Measurements from ENCODE around the gene ERC2.

ERC2 gene

DNA sequence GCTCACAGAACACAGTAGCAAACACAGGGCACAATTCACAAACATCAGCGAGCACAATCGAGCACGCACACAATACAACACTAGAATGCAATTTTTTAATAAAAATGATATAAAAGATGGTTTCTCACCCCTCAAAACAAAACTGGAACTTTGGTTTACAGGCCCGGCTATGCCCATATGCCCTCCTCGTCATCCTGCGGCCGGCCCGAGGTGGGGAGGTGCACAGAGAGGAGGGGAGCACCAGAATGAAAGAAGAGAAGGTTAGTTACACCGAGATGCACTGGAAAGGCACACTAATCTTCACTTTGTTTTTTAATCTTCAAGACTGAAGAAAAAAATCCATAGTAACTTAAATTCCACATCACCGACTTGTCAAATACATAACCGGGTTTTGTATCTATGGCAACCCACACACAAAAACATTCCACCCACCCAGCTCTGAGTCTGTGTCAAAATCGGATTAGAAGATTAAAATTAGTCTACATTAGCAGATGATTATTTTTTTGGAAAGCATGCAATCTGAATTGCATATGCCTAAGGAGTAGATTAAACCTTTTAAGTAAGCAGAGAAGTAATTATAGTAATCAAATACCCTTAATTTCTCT is 784.5 kb downstream of the ERC2 start:
- TF ChIP-seq, protein P1, sequence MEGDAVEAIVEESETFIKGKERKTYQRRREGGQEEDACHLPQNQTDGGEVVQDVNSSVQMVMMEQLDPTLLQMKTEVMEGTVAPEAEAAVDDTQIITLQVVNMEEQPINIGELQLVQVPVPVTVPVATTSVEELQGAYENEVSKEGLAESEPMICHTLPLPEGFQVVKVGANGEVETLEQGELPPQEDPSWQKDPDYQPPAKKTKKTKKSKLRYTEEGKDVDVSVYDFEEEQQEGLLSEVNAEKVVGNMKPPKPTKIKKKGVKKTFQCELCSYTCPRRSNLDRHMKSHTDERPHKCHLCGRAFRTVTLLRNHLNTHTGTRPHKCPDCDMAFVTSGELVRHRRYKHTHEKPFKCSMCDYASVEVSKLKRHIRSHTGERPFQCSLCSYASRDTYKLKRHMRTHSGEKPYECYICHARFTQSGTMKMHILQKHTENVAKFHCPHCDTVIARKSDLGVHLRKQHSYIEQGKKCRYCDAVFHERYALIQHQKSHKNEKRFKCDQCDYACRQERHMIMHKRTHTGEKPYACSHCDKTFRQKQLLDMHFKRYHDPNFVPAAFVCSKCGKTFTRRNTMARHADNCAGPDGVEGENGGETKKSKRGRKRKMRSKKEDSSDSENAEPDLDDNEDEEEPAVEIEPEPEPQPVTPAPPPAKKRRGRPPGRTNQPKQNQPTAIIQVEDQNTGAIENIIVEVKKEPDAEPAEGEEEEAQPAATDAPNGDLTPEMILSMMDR (IDR thresholded peaks at IDR 0.05; ENCODE audit: low read depth, low read length, missing control alignments) = no peak
- no peak overlapping the region for H3K4me3 ChIP-seq (ENCODE audit: low read depth, low read length)
- no peak for DNase-seq (ENCODE audit: low read depth)
- in situ Hi-C loops (cut with HindIII; ENCODE audit: low sequenced_read_pairs) = no loop called here

DNA sequence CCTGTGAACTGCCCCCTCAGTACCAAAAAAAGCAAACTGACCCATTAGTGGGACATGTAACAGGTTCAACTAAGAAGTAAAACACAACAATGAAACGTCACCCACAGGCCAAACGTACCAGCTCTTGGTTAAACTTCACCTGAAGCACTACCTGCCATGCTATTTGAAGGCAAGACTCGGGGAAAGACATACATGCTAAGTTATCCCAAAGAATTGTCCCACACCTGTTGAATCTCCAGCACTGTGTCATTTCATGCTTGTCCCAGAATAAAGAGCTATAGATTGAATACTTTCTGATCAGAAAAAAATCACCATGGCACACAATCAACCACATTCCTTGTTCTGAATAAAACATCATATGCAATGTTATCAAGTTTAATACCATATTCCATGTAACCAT is 785.8 kb downstream of the ERC2 start:
- in situ Hi-C loops (cut with HindIII; ENCODE audit: low sequenced_read_pairs) = no loop called here
- H3K4me3 ChIP-seq (ENCODE audit: low read depth, low read length) = no peak overlapping the region
- no peak for DNase-seq (ENCODE audit: low read depth)
- TF ChIP-seq, protein P1 (IDR thresholded peaks at IDR 0.05; ENCODE audit: low read depth, low read length, missing control alignments) = no peak

DNA sequence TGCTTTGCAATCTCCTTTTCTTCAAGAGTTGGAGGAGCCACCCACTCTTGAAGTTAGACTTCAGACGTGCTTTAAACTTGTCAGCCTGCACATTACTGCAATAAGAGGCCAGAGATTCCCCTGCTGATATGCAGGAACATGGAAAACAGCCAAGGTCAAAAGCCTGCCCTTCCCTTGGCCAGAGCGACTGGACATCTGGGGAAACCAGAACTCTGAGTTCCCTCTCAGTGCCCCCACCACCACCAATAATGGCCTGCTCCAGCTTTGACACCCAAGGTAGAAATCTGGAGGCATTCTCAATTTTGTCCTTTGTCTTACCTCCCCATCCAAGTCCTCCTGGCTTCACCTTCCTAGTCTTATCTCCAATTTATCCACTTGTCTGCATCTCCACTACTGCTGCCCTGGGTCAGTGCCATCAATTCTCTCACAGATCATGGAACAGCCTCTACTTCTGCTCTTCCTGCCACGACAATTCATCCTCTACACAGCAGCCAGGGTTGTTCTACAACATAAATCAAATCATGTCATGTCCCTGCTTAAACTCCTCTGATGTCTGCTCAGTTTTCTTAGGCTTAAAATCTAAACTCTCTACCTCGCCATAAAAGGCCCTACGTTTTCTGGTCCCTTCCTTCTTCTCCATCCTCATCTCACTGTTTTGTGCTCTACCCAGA is 789.6 kb downstream of the ERC2 start:
- TF ChIP-seq, protein P1 (IDR thresholded peaks at IDR 0.05; ENCODE audit: low read depth, low read length, missing control alignments) = no peak
- in situ Hi-C loops (cut with HindIII; ENCODE audit: low sequenced_read_pairs) = no loop called here
- DNase-seq (ENCODE audit: low read depth) = no peak
- no peak overlapping the region for H3K4me3 ChIP-seq (ENCODE audit: low read depth, low read length)

DNA sequence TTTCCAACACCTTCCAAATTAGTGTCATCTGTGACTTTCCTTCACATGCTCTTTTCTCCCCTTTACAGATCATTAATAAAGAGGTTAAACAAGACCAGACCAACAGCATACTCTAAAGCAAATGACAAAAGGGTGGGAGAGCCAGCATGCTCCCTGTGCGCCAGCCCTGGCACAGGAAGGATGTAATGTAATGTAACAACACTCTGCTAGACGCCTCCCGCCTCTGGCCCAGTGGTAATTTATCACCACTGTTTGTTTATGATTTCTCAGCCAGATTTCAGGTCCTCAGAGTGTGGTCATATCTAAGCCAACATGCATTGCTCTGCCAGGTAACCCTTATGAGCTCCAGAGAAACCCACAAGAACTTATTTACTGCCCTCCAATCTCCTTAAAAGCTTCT is 791.6 kb downstream of the ERC2 start:
- TF ChIP-seq, protein P1 (IDR thresholded peaks at IDR 0.05; ENCODE audit: low read depth, low read length, missing control alignments) = no peak
- in situ Hi-C loops (cut with HindIII; ENCODE audit: low sequenced_read_pairs) = no loop called here
- no peak overlapping the region for H3K4me3 ChIP-seq (ENCODE audit: low read depth, low read length)
- no peak for DNase-seq (ENCODE audit: low read depth)

DNA sequence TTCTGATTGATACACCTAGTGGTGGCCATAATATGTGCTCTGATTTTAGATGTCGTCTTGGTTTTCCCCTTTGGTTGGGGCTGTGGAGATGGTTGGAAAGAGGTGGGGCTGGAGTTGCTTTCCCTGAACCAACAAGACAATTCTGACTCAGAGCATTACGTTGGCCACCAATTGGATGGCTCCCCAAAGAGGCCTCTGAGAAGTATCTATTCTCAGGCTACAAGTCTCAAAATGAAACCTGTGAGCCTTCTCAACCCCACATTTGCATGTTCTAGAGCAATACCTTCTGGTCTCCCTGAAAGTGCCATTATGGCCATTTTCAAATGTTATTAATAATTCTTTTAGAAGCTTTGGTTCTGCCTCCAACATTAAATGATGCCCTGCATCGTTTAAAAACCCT is 792.8 kb downstream of the ERC2 start:
- in situ Hi-C loops (cut with HindIII; ENCODE audit: low sequenced_read_pairs) = no loop called here
- no peak overlapping the region for H3K4me3 ChIP-seq (ENCODE audit: low read depth, low read length)
- TF ChIP-seq, protein P1 (IDR thresholded peaks at IDR 0.05; ENCODE audit: low read depth, low read length, missing control alignments) = no peak
- DNase-seq (ENCODE audit: low read depth) = no peak

DNA sequence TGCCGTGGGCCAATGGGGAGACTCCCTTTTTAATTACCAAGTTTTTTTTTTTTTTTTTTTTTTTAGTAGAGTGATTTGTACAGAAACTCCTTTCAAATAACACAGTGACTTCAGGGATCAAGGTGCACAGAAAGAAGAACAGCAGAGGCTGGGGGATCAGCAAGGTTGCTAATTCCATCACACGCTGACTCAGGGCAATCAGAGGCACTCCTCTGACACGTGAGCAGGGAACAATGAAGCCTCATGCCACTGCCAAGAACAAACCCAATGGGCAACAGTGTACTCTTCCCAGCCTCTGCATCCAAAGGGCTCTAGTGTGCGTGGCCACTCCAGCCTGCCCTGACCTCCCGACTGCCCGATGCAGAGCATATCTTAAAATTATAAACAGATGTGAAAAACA is 794.5 kb downstream of the ERC2 start:
- TF ChIP-seq, protein P1 (IDR thresholded peaks at IDR 0.05; ENCODE audit: low read depth, low read length, missing control alignments) = no peak
- DNase-seq (ENCODE audit: low read depth) = no peak
- in situ Hi-C loops (cut with HindIII; ENCODE audit: low sequenced_read_pairs) = no loop called here
- H3K4me3 ChIP-seq (ENCODE audit: low read depth, low read length) = no peak overlapping the region

Data from astrocyte of the cerebellum (primary cell).